Ishikawa (cell line): ENCODE measurements around the gene DNAAF2.

Experiments
- CEBPB ChIP-seq: IDR thresholded peaks from 2 replicates; pipeline ENCODE4 v1.6.1; 2012
- CREB1 ChIP-seq: IDR thresholded peaks from 2 replicates; pipeline ENCODE4 v1.6.1; 2012; ENCODE audit warnings: low read depth
- EP300 ChIP-seq: IDR thresholded peaks from 2 replicates; pipeline ENCODE4 v1.6.1; 2012; ENCODE audit warnings: borderline replicate concordance
- FOXM1 ChIP-seq: IDR thresholded peaks from 2 replicates; pipeline ENCODE4 v1.6.1; 2012; ENCODE audit warnings: low read depth, borderline replicate concordance
- NFIC ChIP-seq: IDR thresholded peaks from 2 replicates; pipeline ENCODE4 v1.6.1; 2012
- RAD21 ChIP-seq: IDR thresholded peaks from 2 replicates; pipeline ENCODE4 v1.6.1; 2012; ENCODE audit warnings: low read depth
- REST ChIP-seq: IDR thresholded peaks from 2 replicates; pipeline ENCODE4 v1.6.1; 2012; ENCODE audit warnings: low read depth, mild to moderate bottlenecking
- TAF1 ChIP-seq: IDR thresholded peaks from 2 replicates; pipeline ENCODE4 v1.6.1; 2012; ENCODE audit warnings: low read depth, mild to moderate bottlenecking
- TCF12 ChIP-seq: IDR thresholded peaks from 2 replicates; pipeline ENCODE4 v1.6.1; 2012; ENCODE audit warnings: low read depth
- TEAD4 ChIP-seq: IDR thresholded peaks from 2 replicates; pipeline ENCODE4 v1.6.1; 2012
- YY1 ChIP-seq: IDR thresholded peaks from 2 replicates; pipeline ENCODE4 v1.6.1; 2012; ENCODE audit warnings: low read depth
- TF ChIP-seq, protein P1 (sequence below): IDR thresholded peaks from 2 replicates; pipeline ENCODE4 v1.6.1; 2012
- TF ChIP-seq, protein P2 (sequence below): IDR thresholded peaks from 2 replicates; pipeline ENCODE4 v1.6.1; 2012

DNA sequence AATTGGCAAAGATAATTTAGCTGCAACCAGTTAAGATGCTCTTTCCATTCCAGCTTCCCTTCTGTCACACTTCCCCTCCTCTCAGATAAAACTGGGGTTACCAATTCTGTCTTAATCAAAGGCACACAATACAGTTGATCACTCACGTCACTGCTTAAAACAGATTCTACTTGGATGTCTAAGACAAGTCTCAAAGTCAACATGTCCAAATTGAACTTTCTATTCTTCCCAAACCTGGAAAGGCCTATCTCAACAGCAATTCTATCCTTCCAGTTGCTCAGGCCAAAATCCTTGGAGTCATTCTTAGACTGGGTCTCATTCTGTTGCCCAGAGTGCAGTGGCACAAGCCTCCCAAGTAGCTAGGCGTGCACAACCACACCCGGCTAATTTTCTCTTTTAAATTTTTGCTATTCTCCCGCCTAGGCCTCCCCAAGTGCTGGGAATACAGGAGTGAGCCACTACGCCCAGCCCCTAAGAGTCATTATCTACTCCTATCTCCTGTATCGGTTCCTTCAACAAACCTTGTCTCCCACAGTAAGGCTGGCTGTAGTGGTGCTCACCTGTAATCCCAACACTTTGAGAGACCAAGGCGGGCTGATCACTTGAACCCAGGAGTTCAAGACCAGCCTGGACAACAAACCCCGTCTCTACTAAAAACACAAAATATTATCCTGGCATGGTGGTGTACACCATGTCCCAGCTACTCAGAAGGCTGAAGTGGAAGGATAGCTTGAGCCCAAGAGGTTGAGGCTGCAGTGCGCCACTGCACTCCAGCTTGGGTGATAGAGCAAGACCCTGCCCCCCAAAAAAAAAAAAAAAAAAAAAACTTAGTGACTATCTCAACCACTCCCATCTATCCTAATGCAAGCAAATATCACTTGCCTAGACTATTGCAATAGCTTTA, 53.6 kb downstream of the DNAAF2 start:
- TF ChIP-seq NFIC (no peak), EP300 (no peak), CEBPB (no peak), TAF1 (no peak), RAD21 (no peak), TCF12 (no peak), YY1 (no peak), REST (no peak), CREB1 (no peak), FOXM1 (no peak), TEAD4 (no peak)
- TF ChIP-seq, protein P1, sequence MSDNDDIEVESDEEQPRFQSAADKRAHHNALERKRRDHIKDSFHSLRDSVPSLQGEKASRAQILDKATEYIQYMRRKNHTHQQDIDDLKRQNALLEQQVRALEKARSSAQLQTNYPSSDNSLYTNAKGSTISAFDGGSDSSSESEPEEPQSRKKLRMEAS = no peak
- TF ChIP-seq, protein P2, sequence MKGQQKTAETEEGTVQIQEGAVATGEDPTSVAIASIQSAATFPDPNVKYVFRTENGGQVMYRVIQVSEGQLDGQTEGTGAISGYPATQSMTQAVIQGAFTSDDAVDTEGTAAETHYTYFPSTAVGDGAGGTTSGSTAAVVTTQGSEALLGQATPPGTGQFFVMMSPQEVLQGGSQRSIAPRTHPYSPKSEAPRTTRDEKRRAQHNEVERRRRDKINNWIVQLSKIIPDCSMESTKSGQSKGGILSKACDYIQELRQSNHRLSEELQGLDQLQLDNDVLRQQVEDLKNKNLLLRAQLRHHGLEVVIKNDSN = no peak
